HepG2 (cell line): Measurements from ENCODE around the gene UVSSA. TPM values are rescaled to one million over a fixed set of nuclear protein-coding genes. Genes with fewer than 3 reads are reported as not detected.
"Not testable (repeated sequence)": the region's sequence is repeated elsewhere in the genome, so short reads cannot be mapped to it uniquely, and the experiment has no call there.

Experiments used
- ATAC-seq: fragments of 200-7000 bp; cut with Tn5 transposase; 3 replicates; pipeline ENCODE4 v1.9.1; 2020; ENCODE audit warnings: mild to moderate bottlenecking, moderate library complexity
- BruUV-seq: library from RNA; stranded (reverse); fragments of 400-500 nt; replicated peaks from 2 replicates; lab custom pipeline; 2021; lab: Mats Ljungman, UMichigan
- CTCF ChIA-PET: fragments of 300-600 bp; formaldehyde crosslinking; extraction: SDS; loops from one replicate; lab custom pipeline; 2021; ENCODE audit warnings: low total read pairs, inconsistent platforms, low intra/inter-chr PET ratio; lab: Yijun Ruan, JAX
- POLR2A ChIA-PET: fragments of 350-600 bp; sonication (Branson Sonifier 250); formaldehyde crosslinking; loops from one replicate; lab custom pipeline; 2020; ENCODE audit warnings: antibody characterized with exemption, inconsistent platforms; lab: Yijun Ruan, JAX
- DNase-seq: peaks from one replicate; pipeline ENCODE4 v3.0.0-alpha.2; 2015; ENCODE audit warnings: low spot score
- FAIRE-seq: peaks from 3 replicates; lab custom pipeline; 2011; peaks lifted over from hg19 to GRCh38; lab: Jason Lieb, UNC
- H2AFZ ChIP-seq: one replicate; pipeline ENCODE4 v1.6.1; 2011; ENCODE audit warnings: low read length, inconsistent platforms
- H3K27ac ChIP-seq: fragments of 300-600 bp; 3 replicates; pipeline ENCODE4 v1.8.0; 2011; ENCODE audit warnings: mixed run types, mild to moderate bottlenecking, mixed read lengths, low read length, inconsistent platforms; ENCODE audit not compliant: insufficient read depth; ENCODE audit errors: extremely low read length
- H3K27me3 ChIP-seq, 2 experiments: fragments of 200-600 bp in 1 of 2; 2 replicates in 1 of 2; 3 replicates in 1 of 2; pipeline versions ENCODE4 v1.6.0 to v1.8.0; 2011; ENCODE audit warnings: low read length in 2 of 2, mild to moderate bottlenecking in 2 of 2, moderate library complexity in 2 of 2, inconsistent platforms in 1 of 2; ENCODE audit not compliant: insufficient read depth in 2 of 2, control insufficient read depth in 1 of 2
- H3K36me3 ChIP-seq, 2 experiments: fragments of 200-600 bp in 1 of 2; replicated peaks in 1 of 2; 2 replicates in 1 of 2; 3 replicates in 1 of 2; pipeline versions ENCODE4 v1.5.1 to v1.8.0; 2011; ENCODE audit warnings: low read length in 2 of 2, inconsistent platforms in 1 of 2; ENCODE audit not compliant: insufficient read depth in 2 of 2, control insufficient read depth in 1 of 2
- H3K4me1 ChIP-seq: 2 replicates; pipeline ENCODE4 v1.5.1; 2012; ENCODE audit warnings: low read length, inconsistent platforms; ENCODE audit not compliant: insufficient read depth
- H3K4me2 ChIP-seq: 2 replicates; pipeline ENCODE4 v1.6.0; 2011; ENCODE audit warnings: low read depth, low read length, inconsistent platforms
- H3K4me3 ChIP-seq, 3 experiments: fragments of 200-600 bp in 1 of 3; sonication (generic), shearing (Covaris generic) in 1 of 3; replicated peaks in 1 of 3; 2 replicates each; pipeline ENCODE4 v1.5.1; 2011 to 2016; ENCODE audit warnings: low read length in 3 of 3, inconsistent platforms in 2 of 3, low read depth in 2 of 3, mild to moderate bottlenecking in 2 of 3, control low read depth in 1 of 3, mixed read lengths in 1 of 3; ENCODE audit not compliant: insufficient read depth in 1 of 3
- H3K79me2 ChIP-seq: one replicate; pipeline ENCODE4 v1.6.1; 2011; ENCODE audit warnings: low read length, inconsistent platforms; ENCODE audit not compliant: insufficient read depth
- H3K9ac ChIP-seq: 2 replicates; pipeline ENCODE4 v1.6.0; 2011; ENCODE audit warnings: mild to moderate bottlenecking, low read depth, low read length, inconsistent platforms; ENCODE audit not compliant: insufficient read depth
- H3K9me3 ChIP-seq: 2 replicates; pipeline ENCODE4 v1.5.1; 2012; ENCODE audit warnings: mild to moderate bottlenecking, low read length
- H4K20me1 ChIP-seq: 2 replicates; pipeline ENCODE4 v1.6.0; 2011; ENCODE audit warnings: inconsistent platforms, mild to moderate bottlenecking, low read length, moderate library complexity; ENCODE audit not compliant: insufficient read depth
- DMTF1 ChIP-seq: sonication (generic); formaldehyde crosslinking; IDR thresholded peaks from 2 replicates; pipeline ENCODE4 v1.4.0; 2020; ENCODE audit warnings: mild to moderate bottlenecking, missing genetic modification reagents
- FOXJ3 ChIP-seq: sonication (generic); formaldehyde crosslinking; IDR thresholded peaks from 2 replicates; pipeline ENCODE4 v1.4.0; 2020; ENCODE audit warnings: missing genetic modification reagents, mild to moderate bottlenecking, borderline replicate concordance
- NFKBIZ ChIP-seq: IDR thresholded peaks from 2 replicates; pipeline ENCODE4 v1.6.1; 2018; ENCODE audit warnings: missing genetic modification reagents, missing compliant biosample characterization
- PCBP2 ChIP-seq: fragments of 200-400 bp; formaldehyde crosslinking; optimal IDR thresholded peaks from 2 replicates; pipeline ENCODE3; 2018; ENCODE audit warnings: low read length, low read depth; ENCODE audit not compliant: poor library complexity, severe bottlenecking
- ZNF335 ChIP-seq: sonication (generic); formaldehyde crosslinking; IDR thresholded peaks from 2 replicates; pipeline ENCODE4 v1.4.0; 2020; ENCODE audit warnings: missing genetic modification reagents
- WGBS: methylation state at CpG from one replicate; pipeline ENCODE4 v1.1.6; 2017; ENCODE audit warnings: low lambda C conversion rate; 5-methylcytosine and 5-hydroxymethylcytosine counted together
- in situ Hi-C: cut with HindIII; loops from 2 replicates; pipeline ENCODE4 v1.10.0; 2017; ENCODE audit warnings: low pct_unique_long_range_greater_than_20kb; ENCODE audit not compliant: extremely low pct_ligation_motif_present
- intact Hi-C: fragments of 100-400 bp; cut with micrococcal nuclease; formaldehyde crosslinking; loops from one replicate; pipeline ENCODE4 v1.10.0; 2022; ENCODE audit not compliant: unreplicated experiment
- polyA plus RNA-seq, 8 experiments: library from polyadenylated mRNA; depleted of rRNA in 3 of 8; stranded (reverse) in 7 of 8; unstranded in 1 of 8; fragments of >200 nt; fragmentation: Illumina TruSeq in 4 of 8; extraction: Trizol in 4 of 8; gene quantifications; 2 replicates each; pipeline versions ENCODE4 v1.2.1 to v1.2.3, GENCODE V29; 2011 to 2016; ENCODE audit warnings: low read depth in 4 of 8, missing spikeins in 1 of 8, mixed read lengths in 1 of 8; ENCODE audit not compliant: insufficient read depth in 1 of 8
- total RNA-seq, 5 experiments: library from RNA; depleted of rRNA; stranded (reverse); fragments of >200 nt; fragmentation: Illumina TruSeq; extraction: Trizol; gene quantifications; 2 replicates each; pipeline ENCODE4 v1.2.3, GENCODE V29; 2016; ENCODE audit warnings: low read depth in 1 of 5
- TF ChIP-seq, protein P1 (sequence below): sonication (generic); formaldehyde crosslinking; IDR thresholded peaks from 2 replicates; pipeline ENCODE4 v1.5.0; 2020; ENCODE audit warnings: missing genetic modification reagents

UVSSA gene
- total and polyA plus RNA-seq, 2 of the 13 experiments (the other 11 are each of a cell fraction or from before 2014, with no cell fraction given), result 4.6 to 8.4 TPM

- TF ChIP-seq, protein P1, sequence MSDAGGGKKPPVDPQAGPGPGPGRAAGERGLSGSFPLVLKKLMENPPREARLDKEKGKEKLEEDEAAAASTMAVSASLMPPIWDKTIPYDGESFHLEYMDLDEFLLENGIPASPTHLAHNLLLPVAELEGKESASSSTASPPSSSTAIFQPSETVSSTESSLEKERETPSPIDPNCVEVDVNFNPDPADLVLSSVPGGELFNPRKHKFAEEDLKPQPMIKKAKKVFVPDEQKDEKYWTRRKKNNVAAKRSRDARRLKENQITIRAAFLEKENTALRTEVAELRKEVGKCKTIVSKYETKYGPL (CRISPR knock-in tag), result no peak
- TF ChIP-seq PCBP2, result no peak
- TF ChIP-seq DMTF1 (CRISPR knock-in tag), result no peak
- TF ChIP-seq ZNF335 (CRISPR knock-in tag), result no peak
- TF ChIP-seq NFKBIZ (CRISPR knock-in tag), result no peak
- TF ChIP-seq FOXJ3 (CRISPR knock-in tag), result no peak
Measured at GRCh38 chr4:1385373-1386340, 38.6 kb downstream of the UVSSA start (continued).

GRCh38 chr4:1393363-1393762 lies 46.4 kb downstream of the UVSSA start:
- CTCF ChIA-PET, FAIRE-seq: not testable (repeated sequence)

More at GRCh38 chr4:1393363-1393762, 46.4 kb downstream of the UVSSA start:
- H3K4me1 ChIP-seq, in situ Hi-C loops, BruUV-seq, H4K20me1 ChIP-seq, H3K4me3 ChIP-seq, H3K27me3 ChIP-seq, H2AFZ ChIP-seq, H3K27ac ChIP-seq, H3K36me3 ChIP-seq, H3K9ac ChIP-seq, intact Hi-C loops, ATAC-seq, H3K9me3 ChIP-seq, DNase-seq, POLR2A ChIA-PET, H3K4me2 ChIP-seq, H3K79me2 ChIP-seq: not testable (repeated sequence)
- WGBS, result 96% methylated on average over 5 of the region's 5 CpGs
